CD14-positive monocyte (primary cell): ENCODE measurements around the gene TTC7B. TPM values are rescaled to one million over a fixed set of nuclear protein-coding genes. Genes with fewer than 3 reads are reported as not detected.

Experiments
- DNase-seq, 3 donors: peaks; one replicate each; pipeline ENCODE4 v3.0.0-alpha.2; 2011 to 2022
- H2AFZ ChIP-seq: 2 replicates; pipeline ENCODE4 v1.6.0; 2012; ENCODE audit warnings: mild to moderate bottlenecking, low read depth, low read length, inconsistent platforms; ENCODE audit not compliant: insufficient read depth, poor library complexity, severe bottlenecking
- H3K27ac ChIP-seq, 2 donors: 1 replicate in 1 of 2; 2 replicates in 1 of 2; pipeline ENCODE4 v1.5.1; 2012 to 2013; ENCODE audit warnings: low read length in 2 of 2, control low read depth in 1 of 2, inconsistent platforms in 1 of 2, low read depth in 1 of 2, mild to moderate bottlenecking in 1 of 2
- H3K27me3 ChIP-seq, 2 donors: one replicate each; pipeline versions ENCODE4 v1.6.0 to v1.6.1; 2011 to 2013; ENCODE audit warnings: low read length in 2 of 2; ENCODE audit not compliant: control insufficient read depth in 2 of 2, insufficient read depth in 2 of 2
- H3K36me3 ChIP-seq, 2 donors: replicated peaks in 1 of 2; 1 replicate in 1 of 2; 2 replicates in 1 of 2; pipeline versions ENCODE4 v1.5.1 to v1.6.1; 2012 to 2013; ENCODE audit warnings: low read length in 2 of 2, control low read depth in 1 of 2, inconsistent platforms in 1 of 2, mild to moderate bottlenecking in 1 of 2; ENCODE audit not compliant: insufficient read depth in 2 of 2, control insufficient read depth in 1 of 2
- H3K4me1 ChIP-seq, 2 donors: 1 replicate in 1 of 2; 2 replicates in 1 of 2; pipeline versions ENCODE4 v1.5.1 to v1.6.1; 2012 to 2013; ENCODE audit warnings: low read length in 2 of 2, control low read depth in 1 of 2, inconsistent platforms in 1 of 2, mild to moderate bottlenecking in 1 of 2, moderate library complexity in 1 of 2; ENCODE audit not compliant: insufficient read depth in 2 of 2, control insufficient read depth in 1 of 2
- H3K4me2 ChIP-seq: replicated peaks from 2 replicates; pipeline ENCODE3; 2012; ENCODE audit warnings: low read length, moderate library complexity, mild to moderate bottlenecking; ENCODE audit not compliant: poor library complexity, severe bottlenecking; ENCODE audit errors: extremely low read depth
- H3K4me3 ChIP-seq, 3 experiments: fragments of 200-600 bp in 1 of 3; sonication (generic) in 1 of 3; replicated peaks in 1 of 3; 1 replicate in 2 of 3; 2 replicates in 1 of 3; pipeline ENCODE4 v1.5.1; 2011 to 2013; ENCODE audit warnings: low read length in 3 of 3, mild to moderate bottlenecking in 3 of 3, control low read depth in 2 of 3, low read depth in 2 of 3, inconsistent platforms in 1 of 3, moderate library complexity in 1 of 3
- H3K79me2 ChIP-seq: 2 replicates; pipeline ENCODE4 v1.6.0; 2012; ENCODE audit warnings: mild to moderate bottlenecking, control low read depth, inconsistent platforms, low read length, moderate library complexity; ENCODE audit not compliant: insufficient read depth
- H3K9ac ChIP-seq: 2 replicates; pipeline ENCODE4 v1.6.0; 2017; ENCODE audit warnings: low read length, mild to moderate bottlenecking; ENCODE audit not compliant: insufficient read depth, poor library complexity, severe bottlenecking
- H3K9me3 ChIP-seq, 2 donors: replicated peaks in 1 of 2; 1 replicate in 1 of 2; 2 replicates in 1 of 2; pipeline versions ENCODE4 v1.5.1 to v1.6.1; 2012 to 2013; ENCODE audit warnings: low read length in 2 of 2, control low read depth in 1 of 2; ENCODE audit not compliant: control insufficient read depth in 1 of 2, insufficient read depth in 1 of 2
- H4K20me1 ChIP-seq: 2 replicates; pipeline ENCODE4 v1.6.0; 2012; ENCODE audit warnings: mild to moderate bottlenecking, low read length, control low read depth, moderate library complexity; ENCODE audit not compliant: insufficient read depth
- H3K27ac Mint-ChIP-seq, 7 donors: one replicate each; pipeline ENCODE4 v1.8.0; 2020; ENCODE audit warnings: mild to moderate bottlenecking in 7 of 7, mixed read lengths in 7 of 7, moderate library complexity in 6 of 7, inconsistent platforms in 2 of 7
- H3K27me3 Mint-ChIP-seq, 3 donors: one replicate each; pipeline ENCODE4 v1.8.0; 2021 to 2022; ENCODE audit warnings: low read depth in 3 of 3, mild to moderate bottlenecking in 3 of 3, mixed read lengths in 3 of 3, moderate library complexity in 3 of 3, inconsistent platforms in 1 of 3
- H3K36me3 Mint-ChIP-seq, 2 donors: one replicate each; pipeline ENCODE4 v1.8.0; 2020; ENCODE audit warnings: mixed read lengths in 2 of 2, inconsistent platforms in 1 of 2, mild to moderate bottlenecking in 1 of 2
- H3K4me1 Mint-ChIP-seq: one replicate; pipeline ENCODE4 v1.8.0; 2020; ENCODE audit warnings: mild to moderate bottlenecking, mixed read lengths
- H3K4me3 Mint-ChIP-seq, 2 donors: one replicate each; pipeline ENCODE4 v1.8.0; 2020; ENCODE audit warnings: mild to moderate bottlenecking in 2 of 2, mixed read lengths in 2 of 2, moderate library complexity in 1 of 2
- H3K9me3 Mint-ChIP-seq, 7 donors: one replicate each; pipeline ENCODE4 v1.8.0; 2020 to 2022; ENCODE audit warnings: mixed read lengths in 7 of 7, mild to moderate bottlenecking in 6 of 7, moderate library complexity in 6 of 7, inconsistent platforms in 2 of 7
- WGBS: methylation state at CpG from one replicate; pipeline ENCODE4 v1.1.5; 2013; ENCODE audit warnings: missing lambda C conversion rate; ENCODE audit not compliant: insufficient coverage; 5-methylcytosine and 5-hydroxymethylcytosine counted together
- intact Hi-C, 2 donors: fragments of 100-400 bp; cut with micrococcal nuclease; formaldehyde crosslinking; loops; one replicate each; pipeline versions ENCODE4 v1.15.0 to v1.15.1; 2023
- polyA plus RNA-seq, 3 donors: library from polyadenylated mRNA; depleted of rRNA in 1 of 3; unstranded in 2 of 3; stranded (reverse) in 1 of 3; fragments of 300-500 nt in 2 of 3; fragments of >200 nt in 1 of 3; fragmentation: Illumina TruSeq in 2 of 3; gene quantifications; 1 replicate in 2 of 3; 2 replicates in 1 of 3; pipeline ENCODE4 v1.2.3, GENCODE V29; 2012 to 2021
- TF ChIP-seq, protein P1 (sequence below): fragments of 200-600 bp; IDR thresholded peaks from one replicate; pipeline ENCODE4 v1.8.0; 2022; ENCODE audit warnings: antibody characterized with exemption, mild to moderate bottlenecking

The TTC7B gene
- polyA plus RNA-seq, 3 donors: 0.87 to 2.6 (median 1.2) TPM

GRCh38 chr14:90534091-90534837 is 282.0 kb downstream of the TTC7B start:
- WGBS: 57% methylated on average over 18 of the region's 19 CpGs
- TF ChIP-seq, protein P1, sequence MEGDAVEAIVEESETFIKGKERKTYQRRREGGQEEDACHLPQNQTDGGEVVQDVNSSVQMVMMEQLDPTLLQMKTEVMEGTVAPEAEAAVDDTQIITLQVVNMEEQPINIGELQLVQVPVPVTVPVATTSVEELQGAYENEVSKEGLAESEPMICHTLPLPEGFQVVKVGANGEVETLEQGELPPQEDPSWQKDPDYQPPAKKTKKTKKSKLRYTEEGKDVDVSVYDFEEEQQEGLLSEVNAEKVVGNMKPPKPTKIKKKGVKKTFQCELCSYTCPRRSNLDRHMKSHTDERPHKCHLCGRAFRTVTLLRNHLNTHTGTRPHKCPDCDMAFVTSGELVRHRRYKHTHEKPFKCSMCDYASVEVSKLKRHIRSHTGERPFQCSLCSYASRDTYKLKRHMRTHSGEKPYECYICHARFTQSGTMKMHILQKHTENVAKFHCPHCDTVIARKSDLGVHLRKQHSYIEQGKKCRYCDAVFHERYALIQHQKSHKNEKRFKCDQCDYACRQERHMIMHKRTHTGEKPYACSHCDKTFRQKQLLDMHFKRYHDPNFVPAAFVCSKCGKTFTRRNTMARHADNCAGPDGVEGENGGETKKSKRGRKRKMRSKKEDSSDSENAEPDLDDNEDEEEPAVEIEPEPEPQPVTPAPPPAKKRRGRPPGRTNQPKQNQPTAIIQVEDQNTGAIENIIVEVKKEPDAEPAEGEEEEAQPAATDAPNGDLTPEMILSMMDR: no peak
- Histone ChIP-seq H3K79me2 (no peaks in the 10 kb centered on the region), H3K4me1 (no peaks in the 10 kb centered on the region), H3K9ac (no peak overlapping the region), H3K9me3 (no peaks in the 10 kb centered on the region), H4K20me1 (no peaks in the 10 kb centered on the region), H3K36me3 (no peaks in the 10 kb centered on the region), H3K27me3 (no peaks in the 10 kb centered on the region), H3K4me3 (no peak overlapping the region), H3K27ac (no peak overlapping the region), H2AFZ (no peak overlapping the region), H3K4me2 (no peak overlapping the region)
- no peak overlapping the region for H3K4me3 Mint-ChIP-seq
- peaks cover 0 to 7% (median 0%) of the 10 kb centered on the region in 7 donors for H3K9me3 Mint-ChIP-seq
- intact Hi-C loops: no loop called here
- H3K4me1 Mint-ChIP-seq: peaks cover 8% of the 10 kb centered on the region
- no peak overlapping the region for H3K27ac Mint-ChIP-seq
- peaks cover 2 to 5% (median 3%) of the 10 kb centered on the region in 3 donors for H3K27me3 Mint-ChIP-seq
- H3K36me3 Mint-ChIP-seq: no peaks in the 10 kb centered on the region
- DNase-seq: no peak

- H3K36me3 Mint-ChIP-seq: no peaks in the 10 kb centered on the region
- no peaks in the 10 kb centered on the region for H3K79me2 ChIP-seq
- intact Hi-C loops: no loop called here
- no peak overlapping the region for H3K4me2 ChIP-seq
- peaks cover 0 to under 1% of the 10 kb centered on the region in 2 donors for H3K9me3 ChIP-seq
- H3K27ac ChIP-seq: no peak overlapping the region
- peak overlapping the region in 1 of 2 donors; percentile 28 for H3K4me3 Mint-ChIP-seq
- H3K27ac Mint-ChIP-seq: no peak overlapping the region
- 49% methylated on average over 3 of the region's 6 CpGs for WGBS
- H3K4me1 ChIP-seq: no peaks in the 10 kb centered on the region
- DNase-seq: no peak
- H2AFZ ChIP-seq: no peak overlapping the region
- H4K20me1 ChIP-seq: no peaks in the 10 kb centered on the region
- H3K4me3 ChIP-seq: no peak overlapping the region
- TF ChIP-seq, protein P1: no peak
- no peaks in the 10 kb centered on the region for H3K27me3 ChIP-seq
- no peaks in the 10 kb centered on the region for H3K36me3 ChIP-seq
- no peak overlapping the region for H3K9ac ChIP-seq
- peaks cover 3 to 5% (median 4%) of the 10 kb centered on the region in 3 donors for H3K27me3 Mint-ChIP-seq
- H3K4me1 Mint-ChIP-seq: peaks cover 8% of the 10 kb centered on the region
- peaks cover 0 to 12% (median 3%) of the 10 kb centered on the region in 7 donors for H3K9me3 Mint-ChIP-seq
Measured at GRCh38 chr14:90533591-90534021, 282.6 kb downstream of the TTC7B start.
